Activated CD4-positive, alpha-beta T cell treated with anti-CD3 and anti-CD28 coated beads, Interleukin-2, amount 10 ng/mL, durations not matched to agents 7 days and 5 days (primary cell): ENCODE measurements around the gene CFAP100. TPM values are rescaled to one million over a fixed set of nuclear protein-coding genes. Genes with fewer than 3 reads are reported as not detected.

Experiments used
- CTCF ChIA-PET: fragments of 350-600 bp; sonication (Branson Sonifier 250); formaldehyde crosslinking; loops from one replicate; lab custom pipeline; 2021; ENCODE audit warnings: antibody characterized with exemption; lab: Charles Lee
- POLR2A ChIA-PET: fragments of 350-600 bp; sonication (Branson Sonifier 250); formaldehyde crosslinking; loops from one replicate; lab custom pipeline; 2021; ENCODE audit warnings: antibody characterized with exemption; lab: Charles Lee
- DNase-seq: peaks from one replicate; pipeline ENCODE4 v3.0.0-alpha.2; 2020
- H3K27ac Mint-ChIP-seq: one replicate; pipeline ENCODE4 v1.8.0; 2021; ENCODE audit warnings: mild to moderate bottlenecking, moderate library complexity, mixed read lengths
- H3K27me3 Mint-ChIP-seq: one replicate; pipeline ENCODE4 v1.8.0; 2021; ENCODE audit warnings: mixed read lengths
- H3K36me3 Mint-ChIP-seq: one replicate; pipeline ENCODE4 v1.8.0; 2021; ENCODE audit warnings: low read depth, mixed read lengths
- H3K4me1 Mint-ChIP-seq: one replicate; pipeline ENCODE4 v1.8.0; 2021; ENCODE audit warnings: mixed read lengths
- H3K4me3 Mint-ChIP-seq: one replicate; pipeline ENCODE4 v1.8.0; 2021; ENCODE audit warnings: mild to moderate bottlenecking, moderate library complexity, mixed read lengths
- H3K9me3 Mint-ChIP-seq: one replicate; pipeline ENCODE4 v1.8.0; 2021; ENCODE audit warnings: mixed read lengths
- total RNA-seq, 2 experiments: library from RNA; stranded (reverse); gene quantifications; one replicate each; pipeline ENCODE4 v1.2.3, GENCODE V29; 2021

The CFAP100 gene
- total RNA-seq, 2 experiments from 2014 or later = not detected

DNA sequence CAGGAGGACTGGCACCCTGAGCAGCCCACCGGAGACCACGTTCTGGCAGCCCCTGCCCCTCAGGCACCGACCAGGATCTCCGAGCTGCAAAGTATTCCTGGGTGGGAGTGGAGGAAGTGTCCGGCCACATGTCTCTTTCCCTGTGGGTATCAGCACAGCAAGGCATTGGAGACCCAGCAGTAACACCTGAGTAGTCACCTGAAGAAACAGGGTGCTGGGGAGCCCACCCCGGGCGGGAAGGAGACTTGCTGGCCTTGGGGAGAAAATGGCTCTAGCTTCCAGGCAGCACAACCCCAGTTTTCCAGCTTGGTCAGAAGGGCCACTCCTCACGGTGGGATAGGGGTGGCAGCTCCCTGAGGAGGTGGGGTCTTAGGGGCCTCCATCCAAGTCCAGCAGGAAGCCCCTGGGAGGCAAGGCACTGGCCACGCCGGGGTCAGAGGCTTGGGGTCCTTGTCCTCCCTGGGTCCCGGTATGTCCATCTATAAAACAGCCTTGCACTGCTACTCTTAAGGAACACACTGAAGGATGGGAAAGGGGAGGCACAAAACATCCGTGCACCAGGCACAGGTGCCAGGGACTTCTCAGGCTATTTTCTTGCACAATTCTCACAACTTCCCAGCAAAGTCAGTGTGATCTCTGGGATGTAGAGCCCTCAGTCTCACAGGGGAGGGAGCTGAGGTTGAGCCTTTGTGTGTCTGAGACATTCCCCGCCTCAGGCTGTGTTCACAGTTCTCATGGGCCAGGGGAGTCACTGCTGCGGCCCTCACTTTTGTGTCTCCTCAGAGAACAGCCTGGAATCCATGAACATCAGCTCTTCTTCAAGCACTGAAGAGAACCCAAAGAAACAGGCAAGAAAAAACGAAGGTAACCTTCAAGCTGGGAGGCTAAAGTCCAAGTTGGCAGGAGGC, 11.9 kb downstream of the CFAP100 start:
- no peaks in the 10 kb centered on the region for H3K4me1 Mint-ChIP-seq
- H3K27ac Mint-ChIP-seq = no peak overlapping the region
- no peaks in the 10 kb centered on the region for H3K9me3 Mint-ChIP-seq
- ChIA-PET POLR2A (no interaction called here), CTCF (no interaction called here)
- H3K4me3 Mint-ChIP-seq = no peak overlapping the region
- peaks cover 13% of the 10 kb centered on the region for H3K27me3 Mint-ChIP-seq
- DNase-seq = no peak
- no peaks in the 10 kb centered on the region for H3K36me3 Mint-ChIP-seq

DNA sequence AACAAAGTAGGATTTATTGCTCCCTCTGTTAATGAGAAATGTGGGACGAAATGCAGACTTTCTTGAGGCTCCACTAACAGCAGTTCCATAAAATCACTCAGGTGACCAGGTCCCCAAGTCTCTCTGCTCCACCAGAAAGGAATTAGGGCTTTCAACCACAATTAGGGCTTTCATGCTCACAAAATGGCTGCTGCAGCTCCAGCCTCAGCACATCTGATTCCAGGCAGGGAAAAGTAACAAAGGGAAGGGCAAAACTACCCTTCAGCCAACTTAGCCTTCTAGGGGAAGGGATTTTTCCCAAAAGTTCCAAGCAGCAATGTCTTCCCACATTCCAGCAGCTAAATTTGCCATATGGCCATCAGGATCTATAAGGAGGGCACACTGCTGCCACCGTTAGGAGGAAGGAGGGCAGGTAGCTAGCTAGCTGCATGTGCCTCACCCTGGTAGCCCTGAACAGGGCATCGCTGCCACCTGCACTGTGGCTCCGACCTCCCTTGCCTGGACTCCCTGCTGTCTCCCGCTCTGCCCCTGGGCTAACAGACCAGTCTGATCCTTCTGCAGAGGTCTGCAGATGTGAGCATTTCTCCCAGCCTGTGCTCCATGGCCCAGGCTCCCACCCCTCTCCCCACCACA, 12.8 kb downstream of the CFAP100 start:
- H3K36me3 Mint-ChIP-seq = no peaks in the 10 kb centered on the region
- H3K27ac Mint-ChIP-seq = no peak overlapping the region
- no peaks in the 10 kb centered on the region for H3K9me3 Mint-ChIP-seq
- no peaks in the 10 kb centered on the region for H3K4me1 Mint-ChIP-seq
- peaks cover 18% of the 10 kb centered on the region for H3K27me3 Mint-ChIP-seq
- no peak for DNase-seq
- no peak overlapping the region for H3K4me3 Mint-ChIP-seq
- ChIA-PET POLR2A (no interaction called here), CTCF (no interaction called here)

DNA sequence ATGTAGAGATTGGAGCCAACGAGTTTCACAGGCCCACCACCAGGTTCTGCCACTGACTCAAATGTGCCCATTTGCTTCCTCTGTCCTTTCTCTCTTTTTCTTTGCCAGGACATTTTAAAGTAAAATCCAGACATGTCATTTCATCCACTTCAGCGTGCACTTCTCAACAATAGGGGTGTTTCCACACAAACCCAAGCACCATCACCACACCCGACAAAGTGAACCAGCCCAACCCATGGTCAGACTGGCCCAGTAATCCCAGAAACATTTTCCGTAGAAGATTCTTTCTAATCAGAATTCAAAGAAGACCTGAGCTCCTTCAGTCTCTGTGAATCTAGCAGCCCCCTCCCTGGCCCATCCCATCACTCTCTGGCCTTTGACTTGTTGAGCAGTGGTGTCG, 13.4 kb downstream of the CFAP100 start:
- H3K4me3 Mint-ChIP-seq = no peak overlapping the region
- no peaks in the 10 kb centered on the region for H3K36me3 Mint-ChIP-seq
- no peak for DNase-seq
- peaks cover 18% of the 10 kb centered on the region for H3K27me3 Mint-ChIP-seq
- no peaks in the 10 kb centered on the region for H3K4me1 Mint-ChIP-seq
- ChIA-PET CTCF (no interaction called here), POLR2A (no interaction called here)
- H3K9me3 Mint-ChIP-seq = no peaks in the 10 kb centered on the region
- H3K27ac Mint-ChIP-seq = no peak overlapping the region

- CTCF ChIA-PET = interaction anchor here (0.6 kb wide), 1 partner anchor 219 kb away, joined by 3 read pairs; no protein-coding TSS in a partner anchor
- Mint-ChIP-seq H3K36me3 (no peaks in the 10 kb centered on the region), H3K27ac (no peak overlapping the region), H3K4me3 (no peak overlapping the region), H3K4me1 (no peaks in the 10 kb centered on the region), H3K9me3 (no peaks in the 10 kb centered on the region), H3K27me3 (peaks cover 16% of the 10 kb centered on the region)
- POLR2A ChIA-PET = no interaction called here
- DNase-seq = no peak
These were observed 18.4 kb downstream of the CFAP100 start for GRCh38 chr3:126412841-126413692.

DNA sequence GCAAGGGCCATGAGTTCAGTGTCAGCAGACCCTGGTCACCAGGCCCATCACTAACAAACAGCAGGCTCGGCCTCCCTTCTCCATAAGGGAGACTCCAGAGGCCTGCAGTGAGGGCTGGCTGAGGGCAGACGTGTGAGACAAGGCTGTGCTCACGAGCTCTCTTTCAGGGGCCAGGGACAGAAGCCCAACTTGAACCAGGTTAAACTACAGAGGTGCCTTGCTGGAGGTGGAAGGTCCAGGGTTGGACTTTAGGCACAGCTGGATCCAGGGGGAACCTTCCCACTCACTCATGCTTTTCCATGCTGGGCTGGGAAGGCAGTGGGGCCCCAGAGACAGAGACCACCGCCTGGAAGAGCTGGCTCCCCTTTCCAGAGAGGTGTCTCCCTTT, 19.0 kb downstream of the CFAP100 start:
- H3K9me3 Mint-ChIP-seq = no peaks in the 10 kb centered on the region
- ChIA-PET POLR2A (no interaction called here), CTCF (no interaction called here)
- no peak overlapping the region for H3K27ac Mint-ChIP-seq
- H3K36me3 Mint-ChIP-seq = no peaks in the 10 kb centered on the region
- H3K4me1 Mint-ChIP-seq = no peaks in the 10 kb centered on the region
- no peak overlapping the region for H3K4me3 Mint-ChIP-seq
- DNase-seq = no peak
- H3K27me3 Mint-ChIP-seq = peaks cover 13% of the 10 kb centered on the region

DNA sequence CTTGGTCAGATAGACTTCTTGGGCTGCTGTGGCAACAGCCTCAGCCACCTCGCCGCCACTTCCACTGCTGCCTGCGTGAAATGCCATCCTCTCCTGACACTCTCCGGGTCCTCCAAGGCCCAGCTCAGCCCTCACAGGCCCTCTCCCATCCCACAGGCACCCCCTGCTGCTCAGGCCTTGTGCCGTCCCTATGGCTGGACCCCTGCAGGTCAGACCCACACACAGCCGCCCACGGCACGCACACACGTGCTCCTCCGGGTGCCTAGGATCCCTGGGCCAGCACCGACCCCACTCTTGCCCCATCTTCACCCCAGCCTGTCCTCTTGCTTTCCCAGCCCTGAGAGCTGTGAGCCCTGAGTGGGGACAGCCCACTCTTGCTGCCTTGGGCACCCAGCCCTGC, 19.7 kb downstream of the CFAP100 start:
- H3K4me3 Mint-ChIP-seq = no peak overlapping the region
- CTCF ChIA-PET = no interaction called here
- H3K27me3 Mint-ChIP-seq = peaks cover 13% of the 10 kb centered on the region
- no peaks in the 10 kb centered on the region for H3K9me3 Mint-ChIP-seq
- no peaks in the 10 kb centered on the region for H3K36me3 Mint-ChIP-seq
- POLR2A ChIA-PET = no interaction called here
- no peak for DNase-seq
- H3K27ac Mint-ChIP-seq = no peak overlapping the region
- H3K4me1 Mint-ChIP-seq = no peaks in the 10 kb centered on the region

- H3K9me3 Mint-ChIP-seq = no peaks in the 10 kb centered on the region
These were observed 20.4 kb downstream of the CFAP100 start for GRCh38 chr3:126414961-126415660.

DNA sequence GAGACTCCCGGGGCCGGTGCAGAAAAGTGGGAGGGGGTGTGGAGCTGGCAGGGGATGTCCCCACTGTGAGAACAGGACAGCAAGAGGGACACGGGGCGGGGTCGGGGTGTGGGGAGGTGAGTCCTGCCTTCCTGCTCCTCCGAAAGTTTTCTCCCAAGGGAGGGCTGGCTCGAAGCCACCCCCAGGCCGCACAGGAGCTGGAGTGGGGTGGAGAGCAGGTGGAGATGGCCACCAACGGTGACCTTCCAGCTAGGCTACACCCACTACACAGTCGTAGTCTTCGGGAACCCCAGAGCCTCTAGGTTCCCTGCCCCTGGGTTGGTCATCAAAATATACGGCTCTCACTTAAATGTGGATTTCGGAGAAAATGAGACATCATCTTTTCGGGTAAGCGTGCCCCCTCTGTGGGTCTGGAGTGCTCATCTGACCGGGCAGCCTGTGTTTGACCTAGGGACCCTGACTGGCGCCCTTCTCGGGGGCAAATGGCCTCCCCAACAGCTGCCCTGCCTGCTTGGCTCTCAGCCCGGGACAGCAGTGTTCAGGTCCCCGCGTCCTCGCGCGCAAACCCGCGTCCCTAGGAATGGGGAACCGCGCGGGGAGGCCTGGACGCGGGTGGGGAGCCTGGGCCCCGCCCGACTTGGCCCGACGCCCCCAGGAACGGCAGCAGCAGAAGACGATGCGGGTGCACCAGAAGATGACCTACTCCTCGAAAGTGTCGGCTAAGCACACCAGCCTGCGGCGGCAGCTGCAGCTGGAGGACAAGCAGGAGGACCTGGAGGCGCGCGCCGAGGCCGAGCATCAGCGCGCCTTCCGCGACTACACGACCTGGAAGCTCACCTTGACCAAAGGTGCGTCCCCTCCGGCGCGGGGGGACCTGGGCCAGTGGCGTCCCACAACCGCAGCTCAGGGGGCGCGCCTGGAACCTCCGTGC, 21.2 kb downstream of the CFAP100 start:
- no peak overlapping the region for H3K4me3 Mint-ChIP-seq
- no peak overlapping the region for H3K27ac Mint-ChIP-seq
- no peaks in the 10 kb centered on the region for H3K4me1 Mint-ChIP-seq
- no peaks in the 10 kb centered on the region for H3K36me3 Mint-ChIP-seq
- no peak for DNase-seq
- POLR2A ChIA-PET = no interaction called here
- H3K9me3 Mint-ChIP-seq = no peaks in the 10 kb centered on the region
- H3K27me3 Mint-ChIP-seq = peaks cover 13% of the 10 kb centered on the region
- CTCF ChIA-PET = interaction anchor here (1.2 kb wide), 1 partner anchor 25 kb away, joined by 3 read pairs; no protein-coding TSS in a partner anchor

More at GRCh38 chr3:126414961-126415660, 20.4 kb downstream of the CFAP100 start:
- H3K4me3 Mint-ChIP-seq = no peak overlapping the region
- peaks cover 13% of the 10 kb centered on the region for H3K27me3 Mint-ChIP-seq
- ChIA-PET CTCF (no interaction called here), POLR2A (no interaction called here)
- no peaks in the 10 kb centered on the region for H3K4me1 Mint-ChIP-seq
- no peak for DNase-seq
- no peak overlapping the region for H3K27ac Mint-ChIP-seq
- no peaks in the 10 kb centered on the region for H3K36me3 Mint-ChIP-seq

DNA sequence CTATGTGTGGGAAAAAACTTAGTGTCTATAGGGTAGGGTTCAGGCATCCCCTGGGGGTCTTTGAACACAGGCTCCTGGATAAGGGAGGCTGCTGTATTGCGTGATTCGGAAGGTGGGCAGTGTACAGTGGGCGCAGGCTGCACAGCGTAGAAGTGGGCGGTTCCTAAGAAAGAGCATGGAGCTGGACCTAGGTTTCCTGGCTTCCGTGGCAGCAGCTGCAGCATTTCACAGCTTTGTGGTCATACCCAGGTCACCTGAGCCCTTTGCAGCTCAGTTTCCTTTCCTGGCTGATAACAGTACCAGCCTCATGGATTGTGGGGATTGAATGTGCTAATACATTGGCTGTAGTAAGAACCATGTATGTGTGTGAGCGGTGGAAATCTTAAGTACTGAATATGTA, 22.2 kb downstream of the CFAP100 start:
- Mint-ChIP-seq H3K27me3 (peaks cover 3% of the 10 kb centered on the region), H3K4me1 (no peaks in the 10 kb centered on the region), H3K36me3 (no peaks in the 10 kb centered on the region), H3K4me3 (no peak overlapping the region), H3K9me3 (no peaks in the 10 kb centered on the region), H3K27ac (no peak overlapping the region)
- DNase-seq = no peak
- POLR2A ChIA-PET = no interaction called here
- CTCF ChIA-PET = interaction anchor here (1.2 kb wide), 1 partner anchor 26 kb away, joined by 3 read pairs; no protein-coding TSS in a partner anchor

DNA sequence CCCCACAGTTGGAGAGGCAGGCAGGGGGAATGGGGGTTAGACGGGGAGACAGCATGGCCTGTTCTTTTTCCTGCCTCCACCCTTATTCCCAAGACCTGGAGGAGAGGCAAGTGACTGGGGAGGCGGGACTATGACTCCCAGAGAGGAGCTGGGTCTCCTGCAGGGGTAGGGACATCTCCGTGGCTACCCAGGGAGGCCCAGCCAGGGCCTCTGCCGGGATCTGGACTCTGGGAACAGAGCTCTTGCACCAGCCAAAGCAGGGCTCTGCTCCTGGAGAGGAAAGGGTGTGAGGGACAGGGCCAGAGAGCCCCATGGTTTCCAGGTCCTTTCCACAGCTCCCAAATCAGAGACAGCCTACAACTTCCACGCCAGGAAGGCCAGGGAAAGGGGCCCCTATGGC, 22.8 kb downstream of the CFAP100 start:
- Mint-ChIP-seq H3K27me3 (no peaks in the 10 kb centered on the region), H3K36me3 (no peaks in the 10 kb centered on the region), H3K27ac (no peak overlapping the region), H3K4me1 (no peaks in the 10 kb centered on the region), H3K9me3 (no peaks in the 10 kb centered on the region), H3K4me3 (no peak overlapping the region)
- POLR2A ChIA-PET = no interaction called here
- DNase-seq = no peak
- CTCF ChIA-PET = no interaction called here

GRCh38 chr3:126417981-126418530, 23.3 kb downstream of the CFAP100 start:
- ChIA-PET POLR2A (no interaction called here), CTCF (no interaction called here)
- H3K4me3 Mint-ChIP-seq = no peak overlapping the region
- H3K27ac Mint-ChIP-seq = no peak overlapping the region
- H3K4me1 Mint-ChIP-seq = no peaks in the 10 kb centered on the region
- H3K27me3 Mint-ChIP-seq = no peaks in the 10 kb centered on the region
- no peaks in the 10 kb centered on the region for H3K9me3 Mint-ChIP-seq
- no peak for DNase-seq
- H3K36me3 Mint-ChIP-seq = no peaks in the 10 kb centered on the region
